ENCODE results near the gene UPB1. TPM values are rescaled to one million over a fixed set of nuclear protein-coding genes. Genes with fewer than 3 reads are reported as not detected.
A peak's percentile ranks its signal among the peaks of the same experiment; 100 is the strongest.

Gene UPB1
- polyA plus RNA-seq, 3 donors from 2014 or later = not detected

DNA sequence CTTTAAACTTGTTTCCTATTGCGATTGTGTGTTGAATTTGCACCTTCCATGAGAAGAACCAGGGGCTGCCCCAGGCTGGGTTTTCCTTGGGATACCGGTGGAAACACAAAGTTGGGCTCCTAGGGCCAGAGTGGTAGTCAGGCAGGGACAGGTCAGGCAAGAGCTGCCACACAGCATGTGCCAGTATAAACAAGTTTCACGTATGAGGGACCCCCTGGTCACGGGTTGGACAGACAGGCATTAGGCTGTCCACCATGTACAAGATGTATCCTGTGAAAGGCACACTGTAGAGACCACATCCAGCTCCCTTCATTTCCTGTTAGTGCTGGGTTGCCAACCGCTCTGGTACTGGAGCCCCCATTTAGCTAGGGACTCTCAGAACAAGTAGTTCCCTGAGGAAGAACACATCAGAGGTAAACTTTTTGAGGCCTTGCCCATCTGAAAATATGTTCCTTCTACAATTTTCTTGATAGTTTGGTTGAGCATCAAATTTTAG is 8.8 kb downstream of the UPB1 start:
- Mint-ChIP-seq H3K4me3 (no peak overlapping the region), H3K9me3 (no peaks in the 10 kb centered on the region), H3K27ac (peak overlapping the region in 1 of 6 donors; percentile 26)

GRCh38 chr22:24504540-24504939 is 9.4 kb downstream of the UPB1 start:
- Mint-ChIP-seq H3K4me1 (peaks cover 2 to 9% of the 10 kb centered on the region in 2 donors), H3K4me3 (no peak overlapping the region), H3K27ac (no peak overlapping the region), H3K27me3 (ENCODE audit: low read depth in 3 of 3) (peaks cover 1 to 7% (median 2%) of the 10 kb centered on the region in 3 donors), H3K36me3 (no peaks in the 10 kb centered on the region), H3K9me3 (no peaks in the 10 kb centered on the region)
- no peak for DNase-seq

More for the DNA sequence above, 8.8 kb downstream of the UPB1 start:
- DNase-seq = no peak
- Mint-ChIP-seq H3K4me1 (peaks cover 2 to 9% of the 10 kb centered on the region in 2 donors), H3K36me3 (no peaks in the 10 kb centered on the region), H3K27me3 (ENCODE audit: low read depth in 3 of 3) (peaks cover 2 to 7% (median 2%) of the 10 kb centered on the region in 3 donors)

DNA sequence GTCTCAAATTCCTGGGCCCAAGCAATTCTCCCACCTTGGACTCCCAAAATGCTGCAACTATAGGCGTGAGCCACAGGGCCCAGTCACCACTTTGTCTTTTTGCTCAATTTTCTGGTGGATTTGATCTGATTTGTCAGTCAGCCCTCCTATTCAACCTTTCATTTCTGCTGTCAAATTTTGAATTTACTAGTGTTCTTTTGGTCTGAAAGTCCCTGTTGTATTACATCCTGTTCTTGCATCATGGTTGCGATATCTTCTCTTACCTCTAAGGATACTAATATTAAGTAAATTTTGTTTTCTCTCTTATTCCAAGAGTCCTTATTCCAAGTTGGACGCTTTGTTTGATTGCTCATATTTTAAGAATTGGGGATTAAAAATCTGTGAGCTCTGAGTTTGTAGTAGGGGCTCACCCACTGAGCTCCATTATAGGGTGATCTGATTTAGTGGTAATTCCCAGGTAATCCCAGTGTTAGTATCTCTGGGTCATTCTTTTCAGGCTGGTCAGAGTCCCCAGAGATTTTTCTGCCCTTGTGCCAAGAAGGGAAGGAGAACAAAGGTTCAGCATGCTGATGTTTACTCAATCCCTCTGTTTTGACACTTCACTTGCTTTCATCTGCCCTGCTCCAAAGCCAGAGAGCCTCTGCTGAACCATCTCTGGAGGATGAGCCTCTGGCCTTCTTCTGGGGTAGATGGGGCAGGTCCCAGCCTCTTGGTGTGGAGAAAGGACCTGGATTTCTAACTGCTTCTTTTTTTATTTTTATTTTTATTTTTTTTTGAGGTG is 10.0 kb downstream of the UPB1 start:
- no peak for DNase-seq

DNA sequence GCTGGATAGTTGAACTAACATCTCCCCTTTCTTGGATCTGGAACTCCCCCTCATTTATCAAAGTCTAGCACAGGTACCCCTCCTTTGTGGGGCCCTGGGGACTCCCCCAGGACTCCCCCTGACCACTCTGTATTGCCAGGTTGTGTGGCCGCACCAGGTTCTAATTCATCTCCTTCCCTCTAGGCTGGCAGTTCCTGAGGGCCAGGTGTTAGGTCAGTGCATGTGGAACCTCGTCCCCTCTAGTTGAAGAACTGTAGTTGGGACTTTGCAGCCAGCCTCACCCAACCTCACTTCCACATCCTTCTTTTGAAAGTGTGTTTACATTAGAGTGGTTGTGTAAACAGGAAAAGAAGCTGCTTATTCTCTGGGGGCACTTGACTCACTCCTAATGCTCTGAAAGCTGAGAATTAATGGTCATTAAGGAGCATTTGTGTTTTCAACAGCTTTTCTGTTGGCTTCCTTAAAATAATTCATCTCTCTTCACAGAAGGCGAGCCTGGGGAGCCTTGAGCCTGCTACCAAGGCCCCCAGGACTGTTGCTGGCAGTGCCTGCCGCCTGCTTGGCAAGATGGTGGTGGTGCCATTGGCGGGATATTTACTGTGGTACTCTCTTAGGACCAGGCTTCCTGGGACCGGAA is 11.8 kb downstream of the UPB1 start:
- Mint-ChIP-seq H3K36me3 (no peaks in the 10 kb centered on the region), H3K27ac (no peak overlapping the region), H3K4me1 (peaks cover 18 to 29% of the 10 kb centered on the region in 2 donors), H3K9me3 (no peaks in the 10 kb centered on the region), H3K4me3 (no peak overlapping the region), H3K27me3 (ENCODE audit: low read depth in 3 of 3) (peaks cover 0 to 4% (median 2%) of the 10 kb centered on the region in 3 donors)
- DNase-seq = no peak

More for the DNA sequence above, 10.0 kb downstream of the UPB1 start:
- Mint-ChIP-seq H3K27me3 (ENCODE audit: low read depth in 3 of 3) (peaks cover 0 to 7% (median 2%) of the 10 kb centered on the region in 3 donors), H3K4me3 (no peak overlapping the region), H3K9me3 (no peaks in the 10 kb centered on the region), H3K36me3 (no peaks in the 10 kb centered on the region), H3K27ac (no peak overlapping the region), H3K4me1 (peaks cover 2 to 11% of the 10 kb centered on the region in 2 donors)

GRCh38 chr22:24507716-24508115 is 12.6 kb downstream of the UPB1 start:
- DNase-seq = no peak
- no peaks in the 10 kb centered on the region for H3K36me3 Mint-ChIP-seq
- H3K4me3 Mint-ChIP-seq = no peak overlapping the region
- no peaks in the 10 kb centered on the region for H3K27me3 Mint-ChIP-seq (ENCODE audit: low read depth in 3 of 3)
- H3K27ac Mint-ChIP-seq = no peak overlapping the region
- no peaks in the 10 kb centered on the region for H3K9me3 Mint-ChIP-seq
- H3K4me1 Mint-ChIP-seq = peaks cover 24 to 37% of the 10 kb centered on the region in 2 donors

DNA sequence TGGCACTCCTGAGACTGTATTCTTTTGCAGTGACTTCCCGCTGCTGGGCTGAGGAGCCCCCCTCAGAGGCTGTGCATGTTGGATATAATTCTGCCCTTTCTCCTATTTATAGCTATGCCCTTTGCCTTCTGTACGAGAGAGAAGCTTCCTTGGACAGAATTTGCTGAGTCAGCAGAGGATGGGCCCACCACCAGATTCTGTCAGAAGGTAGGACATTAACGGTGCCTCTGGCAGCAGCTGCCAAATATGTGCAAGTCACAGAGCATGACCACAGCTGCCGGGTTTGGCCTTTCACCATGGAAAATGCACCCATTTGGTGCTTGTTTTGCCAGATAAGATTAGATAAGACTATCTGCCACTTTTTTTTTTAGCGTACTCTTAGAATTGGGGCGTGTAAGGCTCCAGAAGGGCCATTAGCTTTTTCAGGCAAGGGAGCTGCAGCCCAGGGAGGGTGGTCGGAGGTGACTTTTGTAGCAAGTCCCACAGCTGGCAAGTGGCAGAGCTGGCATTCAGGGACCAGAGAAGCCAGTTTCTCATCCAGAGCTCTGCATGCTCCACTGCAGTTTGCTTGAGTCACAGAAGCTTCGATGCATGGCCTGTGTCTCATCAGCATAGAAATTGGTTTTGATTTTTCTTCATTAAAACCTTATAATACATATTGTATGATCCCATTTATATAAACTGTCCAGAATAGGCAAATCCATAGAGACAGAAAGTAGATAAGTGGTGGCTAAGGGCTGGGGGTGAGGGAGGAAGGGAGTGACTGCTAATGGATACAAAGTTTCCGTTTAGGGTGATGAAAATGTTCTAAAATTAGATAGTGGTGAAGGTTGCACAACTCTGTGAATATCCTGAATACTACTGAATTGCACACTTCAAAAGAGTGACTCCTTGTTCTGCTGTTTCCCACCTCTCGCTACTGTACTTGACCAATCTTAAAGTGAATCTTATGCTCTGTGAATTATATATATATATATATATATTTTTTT is 15.8 kb downstream of the UPB1 start:
- H3K9me3 Mint-ChIP-seq = no peaks in the 10 kb centered on the region
- peak overlapping the region; percentile 34 to 75 (median 61) for H3K4me3 Mint-ChIP-seq
- no peak for DNase-seq
- H3K4me1 Mint-ChIP-seq = peaks cover 25 to 37% of the 10 kb centered on the region in 2 donors
- no peaks in the 10 kb centered on the region for H3K36me3 Mint-ChIP-seq
- peak overlapping the region in 5 of 6 donors; percentile 31 to 83 (median 52) for H3K27ac Mint-ChIP-seq
- peaks cover 0 to 2% (median 1%) of the 10 kb centered on the region in 3 donors for H3K27me3 Mint-ChIP-seq (ENCODE audit: low read depth in 3 of 3)

- DNase-seq = no peak
- Mint-ChIP-seq H3K36me3 (no peaks in the 10 kb centered on the region), H3K9me3 (no peaks in the 10 kb centered on the region), H3K27ac (peak overlapping the region in 4 of 6 donors; percentile 2 to 59 (median 22)), H3K27me3 (ENCODE audit: low read depth in 3 of 3) (peaks cover 0 to 3% (median 2%) of the 10 kb centered on the region in 3 donors), H3K4me3 (peak overlapping the region; percentile 7 to 65 (median 48)), H3K4me1 (peaks cover 25 to 37% of the 10 kb centered on the region in 2 donors)
Observed at GRCh38 chr22:24512043-24512442, 16.9 kb downstream of the UPB1 start.

DNA sequence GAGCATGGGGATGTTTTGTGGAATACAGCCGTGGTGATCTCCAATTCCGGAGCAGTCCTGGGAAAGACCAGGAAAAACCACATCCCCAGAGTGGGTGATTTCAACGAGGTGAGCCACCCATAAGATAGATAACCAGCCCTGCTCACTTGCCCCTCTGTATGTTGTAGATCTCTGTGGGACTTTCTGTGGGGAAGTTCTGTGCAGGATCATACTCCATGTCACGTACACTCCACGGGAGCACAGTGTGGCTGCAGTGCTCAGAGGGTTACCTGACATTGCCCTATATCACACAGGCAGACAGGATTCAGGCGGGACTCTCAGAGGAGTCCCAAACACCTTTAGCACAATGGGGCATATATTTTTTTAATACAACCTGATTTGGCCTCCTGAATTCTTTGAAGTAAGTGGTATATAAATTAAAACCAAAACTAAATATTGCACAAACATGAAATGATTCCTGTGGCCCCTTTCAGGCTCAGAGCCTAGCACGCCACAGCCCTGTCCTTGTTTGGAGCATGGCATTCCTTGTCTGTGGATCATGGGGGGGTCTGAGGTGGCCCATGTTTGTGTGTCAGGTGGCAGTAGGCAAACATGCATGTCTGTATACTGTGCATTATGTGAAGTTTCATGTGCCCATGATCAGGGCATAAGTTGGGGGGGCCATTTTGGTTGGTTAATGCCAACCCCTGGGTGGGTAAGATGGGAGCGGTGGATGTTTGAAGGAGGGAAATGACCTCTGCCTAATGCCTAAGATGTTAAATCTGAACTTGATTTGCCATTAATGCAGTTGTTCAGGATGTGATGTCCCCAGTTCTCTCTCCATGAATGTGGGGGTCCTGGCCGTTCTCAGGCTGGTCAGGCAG is 18.5 kb downstream of the UPB1 start:
- no peaks in the 10 kb centered on the region for H3K36me3 Mint-ChIP-seq
- H3K9me3 Mint-ChIP-seq = no peaks in the 10 kb centered on the region
- H3K4me3 Mint-ChIP-seq = no peak overlapping the region
- H3K27ac Mint-ChIP-seq = peak overlapping the region in 1 of 6 donors; percentile 67
- H3K27me3 Mint-ChIP-seq (ENCODE audit: low read depth in 3 of 3) = peaks cover 0 to 3% (median 2%) of the 10 kb centered on the region in 3 donors
- peaks cover 25 to 37% of the 10 kb centered on the region in 2 donors for H3K4me1 Mint-ChIP-seq
- no peak for DNase-seq

DNA sequence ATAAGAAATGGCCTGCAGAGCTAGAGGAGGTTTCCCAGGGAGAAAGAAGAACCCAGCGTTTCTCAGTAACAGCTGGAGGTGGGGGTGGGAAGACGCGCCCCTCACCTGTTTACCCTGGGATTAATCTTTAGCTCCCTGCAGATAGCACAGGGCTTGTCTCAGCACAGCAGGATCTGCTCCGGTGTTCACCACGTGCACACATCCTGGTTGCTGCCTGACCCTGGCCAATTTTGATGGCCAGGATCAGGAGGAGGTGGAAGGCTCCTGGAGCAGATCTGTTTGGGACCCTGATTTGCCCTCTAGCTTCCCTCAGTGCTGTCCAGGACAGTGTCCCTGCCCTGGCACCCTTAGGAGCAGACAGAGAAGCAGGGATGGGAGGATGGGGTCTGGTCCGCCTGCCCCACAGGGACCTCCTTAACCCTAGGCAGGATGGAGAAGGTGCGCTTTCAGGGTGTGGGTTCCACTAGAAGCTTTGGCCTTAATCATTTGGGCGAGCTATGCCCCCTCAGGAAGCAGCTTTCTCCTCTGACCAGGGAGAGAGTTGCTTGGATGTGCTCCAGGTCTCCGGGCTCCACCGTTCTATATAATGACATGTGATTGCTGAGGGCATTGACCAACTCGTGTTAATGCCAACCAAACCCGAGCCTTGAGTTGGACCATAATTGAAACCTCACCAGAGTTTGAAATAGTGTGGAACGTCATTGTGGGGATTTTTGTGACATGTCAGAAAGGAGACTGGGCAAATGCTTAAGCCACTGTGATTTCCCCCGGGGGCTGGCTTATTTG is 19.3 kb downstream of the UPB1 start:
- no peaks in the 10 kb centered on the region for H3K36me3 Mint-ChIP-seq
- no peak overlapping the region for H3K27ac Mint-ChIP-seq
- H3K27me3 Mint-ChIP-seq (ENCODE audit: low read depth in 3 of 3) = peaks cover 0 to 3% (median 2%) of the 10 kb centered on the region in 3 donors
- H3K4me3 Mint-ChIP-seq = no peak overlapping the region
- no peak for DNase-seq
- H3K9me3 Mint-ChIP-seq = no peaks in the 10 kb centered on the region
- peaks cover 25 to 37% of the 10 kb centered on the region in 2 donors for H3K4me1 Mint-ChIP-seq

- H3K9me3 Mint-ChIP-seq = no peaks in the 10 kb centered on the region
- no peak overlapping the region for H3K4me3 Mint-ChIP-seq
- H3K27ac Mint-ChIP-seq = no peak overlapping the region
- H3K36me3 Mint-ChIP-seq = no peaks in the 10 kb centered on the region
- H3K27me3 Mint-ChIP-seq (ENCODE audit: low read depth in 3 of 3) = peaks cover 0 to 3% (median 2%) of the 10 kb centered on the region in 3 donors
- DNase-seq = no peak
- H3K4me1 Mint-ChIP-seq = peaks cover 25 to 37% of the 10 kb centered on the region in 2 donors
Observed at GRCh38 chr22:24515027-24515338, 19.9 kb downstream of the UPB1 start.

- Mint-ChIP-seq H3K27ac (no peak overlapping the region), H3K4me1 (peaks cover 14 to 24% of the 10 kb centered on the region in 2 donors), H3K9me3 (no peaks in the 10 kb centered on the region), H3K27me3 (ENCODE audit: low read depth in 3 of 3) (peaks cover 0 to 3% (median 2%) of the 10 kb centered on the region in 3 donors), H3K36me3 (no peaks in the 10 kb centered on the region), H3K4me3 (no peak overlapping the region)
- DNase-seq = no peak
Observed at GRCh38 chr22:24516301-24516737, 21.2 kb downstream of the UPB1 start.

DNA sequence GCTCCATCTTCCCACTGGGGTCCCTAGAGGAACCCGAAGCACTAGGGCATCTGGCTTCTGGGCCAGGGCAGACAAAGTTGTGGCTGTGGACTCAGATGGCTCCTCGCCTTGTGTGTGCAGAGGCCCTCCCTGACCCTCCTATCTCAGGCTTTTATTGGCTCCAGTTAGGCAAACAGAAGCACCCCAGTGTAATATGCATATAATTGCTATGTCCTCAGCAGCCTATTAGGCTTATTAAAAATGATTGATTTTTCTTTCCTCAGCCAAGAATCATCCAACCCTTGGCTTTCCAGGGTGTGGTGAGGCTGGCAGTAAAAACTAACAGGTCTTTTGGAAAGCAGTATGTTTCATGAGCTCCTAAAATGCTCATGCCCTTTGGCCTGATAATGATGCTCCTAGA is 22.3 kb downstream of the UPB1 start:
- DNase-seq = no peak
- H3K27ac Mint-ChIP-seq = no peak overlapping the region
- peaks cover 0 to 3% (median 2%) of the 10 kb centered on the region in 3 donors for H3K27me3 Mint-ChIP-seq (ENCODE audit: low read depth in 3 of 3)
- no peak overlapping the region for H3K4me3 Mint-ChIP-seq
- H3K4me1 Mint-ChIP-seq = peaks cover 6 to 12% of the 10 kb centered on the region in 2 donors
- no peaks in the 10 kb centered on the region for H3K9me3 Mint-ChIP-seq
- no peaks in the 10 kb centered on the region for H3K36me3 Mint-ChIP-seq

Data from immature natural killer cell (primary cell).